CD14-positive monocyte (primary cell): ENCODE results near the gene ANTXR1. TPM values are rescaled to one million over a fixed set of nuclear protein-coding genes. Genes with fewer than 3 reads are reported as not detected.
A peak's percentile ranks its signal among the peaks of the same experiment; 100 is the strongest.

ENCODE experiments used
- DNase-seq, 3 donors: peaks; one replicate each; pipeline ENCODE4 v3.0.0-alpha.2; 2011 to 2022
- H2AFZ ChIP-seq: 2 replicates; pipeline ENCODE4 v1.6.0; 2012; ENCODE audit warnings: mild to moderate bottlenecking, low read depth, low read length, inconsistent platforms; ENCODE audit not compliant: insufficient read depth, poor library complexity, severe bottlenecking
- H3K27ac ChIP-seq, 2 donors: 1 replicate in 1 of 2; 2 replicates in 1 of 2; pipeline ENCODE4 v1.5.1; 2012 to 2013; ENCODE audit warnings: low read length in 2 of 2, control low read depth in 1 of 2, inconsistent platforms in 1 of 2, low read depth in 1 of 2, mild to moderate bottlenecking in 1 of 2
- H3K27me3 ChIP-seq, 2 donors: one replicate each; pipeline versions ENCODE4 v1.6.0 to v1.6.1; 2011 to 2013; ENCODE audit warnings: low read length in 2 of 2; ENCODE audit not compliant: control insufficient read depth in 2 of 2, insufficient read depth in 2 of 2
- H3K36me3 ChIP-seq, 2 donors: replicated peaks in 1 of 2; 1 replicate in 1 of 2; 2 replicates in 1 of 2; pipeline versions ENCODE4 v1.5.1 to v1.6.1; 2012 to 2013; ENCODE audit warnings: low read length in 2 of 2, control low read depth in 1 of 2, inconsistent platforms in 1 of 2, mild to moderate bottlenecking in 1 of 2; ENCODE audit not compliant: insufficient read depth in 2 of 2, control insufficient read depth in 1 of 2
- H3K4me1 ChIP-seq, 2 donors: 1 replicate in 1 of 2; 2 replicates in 1 of 2; pipeline versions ENCODE4 v1.5.1 to v1.6.1; 2012 to 2013; ENCODE audit warnings: low read length in 2 of 2, control low read depth in 1 of 2, inconsistent platforms in 1 of 2, mild to moderate bottlenecking in 1 of 2, moderate library complexity in 1 of 2; ENCODE audit not compliant: insufficient read depth in 2 of 2, control insufficient read depth in 1 of 2
- H3K4me2 ChIP-seq: replicated peaks from 2 replicates; pipeline ENCODE3; 2012; ENCODE audit warnings: low read length, moderate library complexity, mild to moderate bottlenecking; ENCODE audit not compliant: poor library complexity, severe bottlenecking; ENCODE audit errors: extremely low read depth
- H3K4me3 ChIP-seq, 3 experiments: fragments of 200-600 bp in 1 of 3; sonication (generic) in 1 of 3; replicated peaks in 1 of 3; 1 replicate in 2 of 3; 2 replicates in 1 of 3; pipeline ENCODE4 v1.5.1; 2011 to 2013; ENCODE audit warnings: low read length in 3 of 3, mild to moderate bottlenecking in 3 of 3, control low read depth in 2 of 3, low read depth in 2 of 3, inconsistent platforms in 1 of 3, moderate library complexity in 1 of 3
- H3K79me2 ChIP-seq: 2 replicates; pipeline ENCODE4 v1.6.0; 2012; ENCODE audit warnings: mild to moderate bottlenecking, control low read depth, inconsistent platforms, low read length, moderate library complexity; ENCODE audit not compliant: insufficient read depth
- H3K9ac ChIP-seq: 2 replicates; pipeline ENCODE4 v1.6.0; 2017; ENCODE audit warnings: low read length, mild to moderate bottlenecking; ENCODE audit not compliant: insufficient read depth, poor library complexity, severe bottlenecking
- H3K9me3 ChIP-seq, 2 donors: replicated peaks in 1 of 2; 1 replicate in 1 of 2; 2 replicates in 1 of 2; pipeline versions ENCODE4 v1.5.1 to v1.6.1; 2012 to 2013; ENCODE audit warnings: low read length in 2 of 2, control low read depth in 1 of 2; ENCODE audit not compliant: control insufficient read depth in 1 of 2, insufficient read depth in 1 of 2
- H4K20me1 ChIP-seq: 2 replicates; pipeline ENCODE4 v1.6.0; 2012; ENCODE audit warnings: mild to moderate bottlenecking, low read length, control low read depth, moderate library complexity; ENCODE audit not compliant: insufficient read depth
- H3K27ac Mint-ChIP-seq, 7 donors: one replicate each; pipeline ENCODE4 v1.8.0; 2020; ENCODE audit warnings: mild to moderate bottlenecking in 7 of 7, mixed read lengths in 7 of 7, moderate library complexity in 6 of 7, inconsistent platforms in 2 of 7
- H3K27me3 Mint-ChIP-seq, 3 donors: one replicate each; pipeline ENCODE4 v1.8.0; 2021 to 2022; ENCODE audit warnings: low read depth in 3 of 3, mild to moderate bottlenecking in 3 of 3, mixed read lengths in 3 of 3, moderate library complexity in 3 of 3, inconsistent platforms in 1 of 3
- H3K36me3 Mint-ChIP-seq, 2 donors: one replicate each; pipeline ENCODE4 v1.8.0; 2020; ENCODE audit warnings: mixed read lengths in 2 of 2, inconsistent platforms in 1 of 2, mild to moderate bottlenecking in 1 of 2
- H3K4me1 Mint-ChIP-seq: one replicate; pipeline ENCODE4 v1.8.0; 2020; ENCODE audit warnings: mild to moderate bottlenecking, mixed read lengths
- H3K4me3 Mint-ChIP-seq, 2 donors: one replicate each; pipeline ENCODE4 v1.8.0; 2020; ENCODE audit warnings: mild to moderate bottlenecking in 2 of 2, mixed read lengths in 2 of 2, moderate library complexity in 1 of 2
- H3K9me3 Mint-ChIP-seq, 7 donors: one replicate each; pipeline ENCODE4 v1.8.0; 2020 to 2022; ENCODE audit warnings: mixed read lengths in 7 of 7, mild to moderate bottlenecking in 6 of 7, moderate library complexity in 6 of 7, inconsistent platforms in 2 of 7
- CTCF ChIP-seq: fragments of 200-600 bp; IDR thresholded peaks from one replicate; pipeline ENCODE4 v1.8.0; 2022; ENCODE audit warnings: antibody characterized with exemption, mild to moderate bottlenecking
- WGBS: methylation state at CpG from one replicate; pipeline ENCODE4 v1.1.5; 2013; ENCODE audit warnings: missing lambda C conversion rate; ENCODE audit not compliant: insufficient coverage; 5-methylcytosine and 5-hydroxymethylcytosine counted together
- intact Hi-C, 2 donors: fragments of 100-400 bp; cut with micrococcal nuclease; formaldehyde crosslinking; loops; one replicate each; pipeline versions ENCODE4 v1.15.0 to v1.15.1; 2023
- polyA plus RNA-seq, 3 donors: library from polyadenylated mRNA; depleted of rRNA in 1 of 3; unstranded in 2 of 3; stranded (reverse) in 1 of 3; fragments of 300-500 nt in 2 of 3; fragments of >200 nt in 1 of 3; fragmentation: Illumina TruSeq in 2 of 3; gene quantifications; 1 replicate in 2 of 3; 2 replicates in 1 of 3; pipeline ENCODE4 v1.2.3, GENCODE V29; 2012 to 2021

The ANTXR1 gene
- polyA plus RNA-seq, 3 donors, result not detected

- no peak overlapping the region for H3K9ac ChIP-seq
- no peaks in the 10 kb centered on the region for H3K36me3 ChIP-seq
- H3K27ac ChIP-seq, result no peak overlapping the region
- peaks cover 40 to 47% of the 10 kb centered on the region in 2 donors for H3K27me3 ChIP-seq
- H3K9me3 Mint-ChIP-seq, result peaks cover 0 to 5% (median 0%) of the 10 kb centered on the region in 7 donors
- peaks cover 0 to 10% of the 10 kb centered on the region in 2 donors for H3K9me3 ChIP-seq
- H4K20me1 ChIP-seq, result no peaks in the 10 kb centered on the region
- no peak overlapping the region for H2AFZ ChIP-seq
- no peak for DNase-seq
- peaks cover 5 to 7% of the 10 kb centered on the region in 2 donors for H3K4me1 ChIP-seq
- no peaks in the 10 kb centered on the region for H3K79me2 ChIP-seq
- intact Hi-C loops, result no loop called here
- H3K27me3 Mint-ChIP-seq, result peaks cover 46 to 47% (median 47%) of the 10 kb centered on the region in 3 donors
- no peak overlapping the region for H3K27ac Mint-ChIP-seq
- peaks cover 9% of the 10 kb centered on the region for H3K4me1 Mint-ChIP-seq
- H3K4me2 ChIP-seq, result no peak overlapping the region
- 100% methylated on average over 2 of the region's 4 CpGs for WGBS
- H3K36me3 Mint-ChIP-seq, result no peaks in the 10 kb centered on the region
- peak overlapping the region in 1 of 2 donors; percentile 9 for H3K4me3 Mint-ChIP-seq
- no peak for TF ChIP-seq CTCF
- H3K4me3 ChIP-seq, result no peak overlapping the region
These were observed 5.7 kb downstream of the ANTXR1 start for GRCh38 chr2:69018678-69019095.

- Histone ChIP-seq H4K20me1 (no peaks in the 10 kb centered on the region), H3K4me1 (no peaks in the 10 kb centered on the region), H3K9ac (no peak overlapping the region), H3K27ac (no peak overlapping the region), H3K27me3 (peaks cover 32 to 39% of the 10 kb centered on the region in 2 donors), H2AFZ (no peak overlapping the region), H3K4me3 (no peak overlapping the region), H3K9me3 (no peaks in the 10 kb centered on the region), H3K36me3 (no peaks in the 10 kb centered on the region), H3K79me2 (no peaks in the 10 kb centered on the region), H3K4me2 (no peak overlapping the region)
- Mint-ChIP-seq H3K36me3 (no peaks in the 10 kb centered on the region), H3K27ac (no peak overlapping the region), H3K9me3 (no peaks in the 10 kb centered on the region), H3K4me3 (no peak overlapping the region), H3K4me1 (no peaks in the 10 kb centered on the region), H3K27me3 (peaks cover 26 to 29% (median 29%) of the 10 kb centered on the region in 3 donors)
- intact Hi-C loops, result no loop called here
- 100% methylated on average over 2 of the region's 8 CpGs for WGBS
- no peak for TF ChIP-seq CTCF
- DNase-seq, result no peak
These were observed 7.8 kb downstream of the ANTXR1 start for GRCh38 chr2:69020496-69021426.
